Measurements from ENCODE around the gene CLUH.
"Not testable (repeated sequence)": the region's sequence is repeated elsewhere in the genome, so short reads cannot be mapped to it uniquely, and the experiment has no call there.

Gene CLUH

DNA sequence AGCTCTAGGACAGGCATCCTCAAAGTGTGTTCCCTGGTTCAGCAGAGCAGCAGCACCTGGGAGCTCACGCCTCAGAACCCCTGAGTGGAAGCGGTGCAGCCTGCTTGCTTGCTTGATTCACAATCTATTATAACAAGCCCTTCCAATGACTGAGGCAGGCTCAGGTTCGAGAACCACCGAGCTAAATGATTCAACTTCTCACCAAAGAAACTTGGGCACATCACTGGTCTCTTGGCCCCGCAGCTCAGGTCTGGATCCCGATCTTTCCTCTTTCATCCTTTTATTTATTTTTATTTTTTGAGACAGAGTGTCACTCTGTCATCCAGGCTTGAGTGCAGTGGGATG is 24.5 kb downstream of the CLUH start:
- no peak for DNase-seq (ENCODE audit: low spot score)

GRCh38 chr17:2685696-2686095 is 25.9 kb downstream of the CLUH start:
- no peak for DNase-seq (ENCODE audit: low spot score)

DNA sequence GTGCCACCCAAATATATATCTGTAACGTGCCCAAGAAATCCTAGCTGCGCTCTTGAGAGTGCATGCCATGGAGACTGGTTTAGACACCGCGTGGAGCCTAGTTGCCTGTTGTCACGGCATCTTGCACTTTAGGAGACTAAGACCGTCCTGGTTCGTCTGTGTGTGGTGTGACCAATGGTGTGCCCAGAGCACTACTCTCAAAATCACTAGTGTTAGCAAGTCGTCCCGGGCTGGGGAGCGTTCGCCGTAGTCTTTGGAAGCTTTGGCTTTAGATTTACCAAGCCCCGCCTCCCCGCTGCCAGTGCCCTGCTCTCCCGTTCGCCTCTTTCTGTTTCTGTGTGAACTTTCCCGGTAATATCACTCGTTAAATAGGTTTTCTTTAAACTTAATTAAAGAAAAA is 27.0 kb downstream of the CLUH start:
- DNase-seq (ENCODE audit: low spot score), result no peak

GRCh38 chr17:2683912-2684311 is 27.7 kb downstream of the CLUH start:
- DNase-seq (ENCODE audit: low spot score), result no peak

- no peak for DNase-seq (ENCODE audit: low spot score)
Observed at GRCh38 chr17:2682176-2682938, 29.2 kb downstream of the CLUH start.

- DNase-seq (ENCODE audit: low spot score), result no peak
Observed at GRCh38 chr17:2681650-2682049, 29.9 kb downstream of the CLUH start.

DNA sequence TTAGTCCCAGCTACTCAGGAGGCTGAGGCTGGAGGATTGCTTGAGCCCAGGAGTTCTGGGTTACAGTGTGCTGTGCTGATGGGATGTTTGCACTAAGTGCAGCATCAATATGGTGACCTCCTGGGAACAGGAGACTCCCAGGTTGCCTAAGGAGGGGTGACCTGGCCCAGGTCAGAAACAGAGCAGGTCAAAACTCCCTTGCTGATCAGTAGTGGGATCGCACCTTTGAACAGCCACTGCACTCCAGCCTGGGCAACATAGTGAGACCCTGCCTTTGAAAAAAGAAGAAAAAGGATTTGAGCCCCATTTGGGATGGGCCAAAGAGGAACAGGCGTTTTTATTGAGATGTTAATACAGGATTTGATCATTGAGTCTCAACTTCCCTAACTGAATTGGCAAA is 30.6 kb downstream of the CLUH start:
- DNase-seq (ENCODE audit: low spot score), result no peak

DNA sequence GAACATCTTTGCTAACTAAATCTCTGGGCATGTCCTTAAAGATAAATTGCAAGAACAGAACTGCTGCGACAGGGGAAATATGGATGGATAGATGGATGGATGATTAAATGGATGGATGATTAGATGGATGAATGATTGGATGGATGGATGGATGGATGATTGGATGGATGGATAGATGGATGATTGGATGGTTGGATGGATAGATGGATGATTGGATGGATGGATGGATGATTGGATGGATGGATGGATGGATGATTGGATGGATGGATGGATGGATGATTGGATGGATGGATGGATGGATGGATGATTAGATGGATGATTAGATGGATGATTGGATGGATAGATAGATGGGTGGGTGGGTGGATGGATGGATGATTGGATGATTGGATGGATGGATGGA is 32.3 kb downstream of the CLUH start:
- DNase-seq (ENCODE audit: low spot score), result not testable (repeated sequence)

DNA sequence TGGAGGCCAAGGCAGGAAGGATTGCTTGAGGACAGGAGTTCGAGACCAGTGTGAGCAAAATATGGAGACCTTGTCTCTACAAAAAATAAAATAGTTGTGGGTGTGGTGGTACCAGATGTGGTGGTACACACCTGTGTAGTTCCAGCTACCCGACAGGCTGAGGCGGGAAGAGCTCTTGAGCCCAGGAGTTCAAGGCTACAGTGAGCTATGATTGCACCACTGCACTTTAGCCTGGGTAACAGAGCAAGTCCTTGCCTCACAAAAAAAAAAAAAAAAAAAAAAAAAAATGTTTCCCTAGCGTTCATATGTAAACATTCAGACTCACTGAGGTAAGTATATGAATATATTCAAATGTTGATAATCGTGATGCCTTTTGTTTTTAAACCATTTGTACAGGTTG is 39.5 kb downstream of the CLUH start:
- DNase-seq (ENCODE audit: low spot score), result no peak

- not testable (repeated sequence) for DNase-seq (ENCODE audit: low spot score)
Observed at GRCh38 chr17:2660410-2660809, 51.2 kb downstream of the CLUH start.

DNA sequence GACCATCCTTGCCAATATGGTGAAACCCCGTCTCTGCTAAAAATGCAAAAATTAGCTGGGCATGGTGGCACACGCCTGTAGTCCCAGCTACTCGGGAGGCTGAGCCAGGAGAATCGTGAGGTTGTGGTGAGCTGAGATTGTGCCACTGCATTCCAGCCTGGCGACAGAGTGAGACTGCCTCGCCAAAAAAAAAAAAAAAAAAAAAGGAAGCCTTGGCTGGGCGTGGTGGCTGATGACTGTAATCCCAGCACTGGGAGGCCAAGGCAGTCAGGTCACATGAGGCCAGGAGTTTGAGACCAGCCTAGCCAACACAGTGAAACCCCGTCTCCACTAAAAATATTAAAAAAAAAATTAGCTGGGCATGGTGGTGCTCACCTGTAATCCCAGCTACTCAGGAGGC is 52.2 kb downstream of the CLUH start:
- not testable (repeated sequence) for DNase-seq (ENCODE audit: low spot score)

GRCh38 chr17:2656283-2656682 is 55.3 kb downstream of the CLUH start:
- peak; percentile 51 for DNase-seq (ENCODE audit: low spot score)

- no peak for DNase-seq (ENCODE audit: low spot score)
Observed at GRCh38 chr17:2655546-2655945, 56.0 kb downstream of the CLUH start.

DNA sequence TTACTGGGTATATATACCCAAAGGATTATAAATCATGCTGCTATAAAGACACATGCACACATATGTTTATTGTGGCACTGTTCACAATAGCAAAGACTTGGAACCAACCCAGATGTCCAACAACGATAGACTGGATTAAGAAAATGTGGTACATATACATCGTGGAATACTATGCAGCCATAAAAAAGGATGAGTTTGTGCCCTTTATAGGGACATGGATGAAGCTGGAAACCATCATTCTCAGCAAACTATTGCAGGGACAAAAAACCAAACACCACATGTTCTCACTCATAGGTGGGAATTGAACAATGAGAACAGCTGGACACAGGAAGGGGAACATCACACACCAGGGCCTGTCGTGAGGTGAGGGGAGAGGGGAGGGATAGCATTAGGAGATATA is 58.7 kb downstream of the CLUH start:
- DNase-seq (ENCODE audit: low spot score), result not testable (repeated sequence)

DNA sequence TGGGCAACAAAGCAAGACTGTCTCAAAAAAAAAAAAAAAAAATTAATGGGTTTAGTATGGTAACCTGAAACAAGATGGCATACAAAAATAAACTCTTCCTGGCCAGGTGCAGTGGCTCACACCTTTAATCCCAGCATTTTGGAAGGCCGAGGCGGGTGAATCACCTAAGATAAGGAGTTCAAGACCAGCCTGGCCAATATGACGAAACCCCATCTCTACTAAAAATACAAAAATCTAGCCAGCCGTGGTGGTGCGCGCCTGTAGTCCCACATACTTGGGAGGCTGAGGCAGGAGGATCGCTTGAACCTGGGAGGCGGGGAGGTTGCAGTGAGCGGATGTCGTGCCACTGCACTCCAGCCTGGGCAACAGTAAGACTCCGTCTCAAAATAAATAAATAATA is 62.4 kb downstream of the CLUH start:
- no peak for DNase-seq (ENCODE audit: low spot score)

- DNase-seq (ENCODE audit: low spot score), result no peak
Observed at GRCh38 chr17:2647957-2648356, 63.6 kb downstream of the CLUH start.

- DNase-seq (ENCODE audit: low spot score), result no peak
Observed at GRCh38 chr17:2644971-2645370, 66.6 kb downstream of the CLUH start.
